Neural progenitor cell (in vitro differentiated cells): ENCODE results near the gene ZC3H18. TPM values are rescaled to one million over a fixed set of nuclear protein-coding genes. Genes with fewer than 3 reads are reported as not detected.
"Not testable (repeated sequence)": the region's sequence is repeated elsewhere in the genome, so short reads cannot be mapped to it uniquely, and the experiment has no call there.

ENCODE experiments used
- DNase-seq: peaks from one replicate; pipeline ENCODE4 v3.0.0-alpha.2; 2016; ENCODE audit warnings: low spot score
- H2AFZ ChIP-seq: fragments of 200-600 bp; sonication (generic); replicated peaks from 2 replicates; pipeline ENCODE4 v1.6.1; 2016; ENCODE audit warnings: antibody characterized with exemption
- H3F3A ChIP-seq: fragments of 200-600 bp; sonication (generic); 2 replicates; pipeline ENCODE4 v1.6.1; 2016; ENCODE audit warnings: antibody characterized with exemption, low read depth
- H3K27ac ChIP-seq: fragments of 200-600 bp; sonication (generic); 2 replicates; pipeline ENCODE4 v1.5.1; 2016; ENCODE audit warnings: mild to moderate bottlenecking
- H3K27me3 ChIP-seq: fragments of 200-600 bp; sonication (generic); 2 replicates; pipeline ENCODE4 v1.6.1; 2016; ENCODE audit warnings: mild to moderate bottlenecking, moderate library complexity
- H3K36me3 ChIP-seq: fragments of 200-600 bp; sonication (generic); 2 replicates; pipeline ENCODE4 v1.5.1; 2016
- H3K4me1 ChIP-seq: fragments of 200-600 bp; sonication (generic); 2 replicates; pipeline ENCODE4 v1.6.1; 2016; ENCODE audit warnings: mixed run types
- H3K4me2 ChIP-seq: fragments of 200-600 bp; sonication (generic); 2 replicates; pipeline ENCODE4 v1.6.1; 2016
- H3K4me3 ChIP-seq: fragments of 200-600 bp; sonication (generic); 2 replicates; pipeline ENCODE4 v1.5.1; 2016
- H3K79me2 ChIP-seq: fragments of 200-600 bp; sonication (generic); 2 replicates; pipeline ENCODE4 v1.6.1; 2016; ENCODE audit warnings: low read depth
- H3K9ac ChIP-seq: fragments of 200-600 bp; sonication (generic); 2 replicates; pipeline ENCODE4 v1.6.1; 2016
- H3K9me3 ChIP-seq: fragments of 200-600 bp; sonication (generic); 2 replicates; pipeline ENCODE4 v1.5.1; 2016; ENCODE audit warnings: low read depth
- H4K20me1 ChIP-seq: fragments of 200-600 bp; sonication (generic); 2 replicates; pipeline ENCODE4 v1.6.1; 2016; ENCODE audit warnings: low read depth
- H3K27ac Mint-ChIP-seq: 3 replicates; pipeline ENCODE4 v1.8.0; 2021; ENCODE audit warnings: mixed read lengths
- H3K27me3 Mint-ChIP-seq: 2 replicates; pipeline ENCODE4 v1.8.0; 2022; ENCODE audit warnings: low read depth, mild to moderate bottlenecking, inconsistent platforms, moderate library complexity, mixed read lengths; ENCODE audit not compliant: insufficient read depth
- H3K36me3 Mint-ChIP-seq: 3 replicates; pipeline ENCODE4 v1.8.0; 2021; ENCODE audit warnings: mixed read lengths
- H3K4me1 Mint-ChIP-seq: 3 replicates; pipeline ENCODE4 v1.8.0; 2021; ENCODE audit warnings: mixed read lengths
- H3K4me3 Mint-ChIP-seq: 3 replicates; pipeline ENCODE4 v1.8.0; 2021; ENCODE audit warnings: mild to moderate bottlenecking, moderate library complexity, mixed read lengths
- H3K9me3 Mint-ChIP-seq: 3 replicates; pipeline ENCODE4 v1.8.0; 2020; ENCODE audit warnings: mixed read lengths
- CTCF ChIP-seq: fragments of 200-600 bp; sonication (generic); IDR thresholded peaks from 2 replicates; pipeline ENCODE4 v1.5.1; 2017; ENCODE audit warnings: antibody characterized with exemption, mild to moderate bottlenecking
- EZH2 ChIP-seq: fragments of 200-600 bp; sonication (generic); IDR thresholded peaks from 2 replicates; pipeline ENCODE4 v1.6.1; 2017; ENCODE audit warnings: antibody characterized with exemption, mild to moderate bottlenecking, moderate library complexity
- EZH2phosphoT487 ChIP-seq: fragments of 200-600 bp; sonication (generic); IDR thresholded peaks from 2 replicates; pipeline ENCODE4 v1.6.1; 2017; ENCODE audit warnings: antibody characterized with exemption
- total RNA-seq: library from RNA; depleted of rRNA; stranded (reverse); fragments of >200 nt; gene quantifications from 2 replicates; pipeline ENCODE4 v1.2.3, GENCODE V29; 2015; ENCODE audit warnings: low replicate concordance

ZC3H18 gene
- total RNA-seq, 1 donor from 2014 or later = 24.2 TPM

GRCh38 chr16:88665148-88665547, 94.9 kb downstream of the ZC3H18 start:
- no peaks in the 10 kb centered on the region for H3K27me3 Mint-ChIP-seq
- Histone ChIP-seq H3K4me1 (peaks cover 4% of the 10 kb centered on the region), H3K27me3 (no peaks in the 10 kb centered on the region), H3K9ac (no peak overlapping the region), H3K4me3 (no peak overlapping the region), H3K27ac (no peak overlapping the region), H3K4me2 (no peak overlapping the region), H3K79me2 (peaks cover 38% of the 10 kb centered on the region), H3K36me3 (no peaks in the 10 kb centered on the region), H3K9me3 (no peaks in the 10 kb centered on the region), H4K20me1 (peaks cover 18% of the 10 kb centered on the region), H2AFZ (no peak overlapping the region), H3F3A (peaks cover 7% of the 10 kb centered on the region)
- H3K36me3 Mint-ChIP-seq = peaks cover 5% of the 10 kb centered on the region
- H3K9me3 Mint-ChIP-seq = no peaks in the 10 kb centered on the region
- H3K4me1 Mint-ChIP-seq = peaks cover 21% of the 10 kb centered on the region
- no peak for DNase-seq
- TF ChIP-seq EZH2 (no peak), CTCF (no peak), EZH2phosphoT487 (no peak)
- H3K27ac Mint-ChIP-seq = no peak overlapping the region
- peak overlapping the region; percentile 89 for H3K4me3 Mint-ChIP-seq

- Histone ChIP-seq H3K4me3 (no peak overlapping the region), H3F3A (peaks cover 6% of the 10 kb centered on the region), H4K20me1 (peaks cover 15% of the 10 kb centered on the region), H3K27ac (no peak overlapping the region), H2AFZ (no peak overlapping the region), H3K9me3 (no peaks in the 10 kb centered on the region), H3K36me3 (no peaks in the 10 kb centered on the region), H3K4me2 (no peak overlapping the region), H3K4me1 (peaks cover 4% of the 10 kb centered on the region), H3K9ac (no peak overlapping the region), H3K27me3 (no peaks in the 10 kb centered on the region), H3K79me2 (peaks cover 34% of the 10 kb centered on the region)
- TF ChIP-seq CTCF (no peak), EZH2 (no peak), EZH2phosphoT487 (no peak)
- no peak for DNase-seq
- Mint-ChIP-seq H3K36me3 (peaks cover 5% of the 10 kb centered on the region), H3K9me3 (no peaks in the 10 kb centered on the region), H3K4me3 (no peak overlapping the region), H3K27ac (no peak overlapping the region), H3K4me1 (peaks cover 19% of the 10 kb centered on the region), H3K27me3 (no peaks in the 10 kb centered on the region)
Observed at GRCh38 chr16:88665570-88665969, 95.4 kb downstream of the ZC3H18 start.

- Mint-ChIP-seq H3K36me3 (peaks cover 5% of the 10 kb centered on the region), H3K9me3 (no peaks in the 10 kb centered on the region), H3K27ac (no peak overlapping the region), H3K4me3 (no peak overlapping the region), H3K27me3 (no peaks in the 10 kb centered on the region), H3K4me1 (peaks cover 9% of the 10 kb centered on the region)
- Histone ChIP-seq H3K27me3 (no peaks in the 10 kb centered on the region), H3K4me1 (no peaks in the 10 kb centered on the region), H3K9me3 (no peaks in the 10 kb centered on the region), H3K27ac (peak overlapping the region; percentile 70), H3F3A (peaks cover 6% of the 10 kb centered on the region), H3K79me2 (peaks cover 15% of the 10 kb centered on the region), H3K9ac (no peak overlapping the region), H3K36me3 (no peaks in the 10 kb centered on the region), H2AFZ (no peak overlapping the region), H3K4me2 (no peak overlapping the region), H3K4me3 (no peak overlapping the region), H4K20me1 (no peaks in the 10 kb centered on the region)
- DNase-seq = peak; percentile 41
- TF ChIP-seq EZH2 (no peak), CTCF (peak; percentile 6), EZH2phosphoT487 (no peak)
Observed at GRCh38 chr16:88667461-88667860, 97.3 kb downstream of the ZC3H18 start.

GRCh38 chr16:88669493-88669892, 99.3 kb downstream of the ZC3H18 start:
- not testable (repeated sequence) for H3K9ac ChIP-seq, H3K9me3 Mint-ChIP-seq, H3K4me3 ChIP-seq

More at GRCh38 chr16:88669493-88669892, 99.3 kb downstream of the ZC3H18 start:
- H2AFZ ChIP-seq, H3K4me2 ChIP-seq, H3K27me3 Mint-ChIP-seq, H3K27ac ChIP-seq, H3K4me1 Mint-ChIP-seq, H3K9me3 ChIP-seq, H3K36me3 Mint-ChIP-seq, H3K4me1 ChIP-seq, H3K27ac Mint-ChIP-seq, H3K27me3 ChIP-seq, H3K4me3 Mint-ChIP-seq, H4K20me1 ChIP-seq, DNase-seq, H3F3A ChIP-seq, H3K36me3 ChIP-seq, H3K79me2 ChIP-seq: not testable (repeated sequence)
